ENCODE data around the gene APOO.

GRCh38 chrX:23784470-23785331, 123.0 kb downstream of the APOO start:
- TF ChIP-seq CTCF (IDR thresholded peaks at IDR 0.05) = no peak
- no peak for TF ChIP-seq POLR2A (IDR thresholded peaks at IDR 0.05)
